Measurements from ENCODE around the gene ARAP1. TPM values are rescaled to one million over a fixed set of nuclear protein-coding genes. Genes with fewer than 3 reads are reported as not detected.

The ARAP1 gene
- total RNA-seq, 1 experiment from 2014 or later, result 151 TPM

GRCh38 chr11:72688486-72688885, 63.7 kb downstream of the ARAP1 start:
- CTCF ChIA-PET, result no interaction called here
- BruUV-seq (replicated peaks), result no TSS peak
- H3K4me3 ChIP-seq, result no peak overlapping the region
- intact Hi-C loops (cut with micrococcal nuclease; ENCODE audit: unreplicated experiment), result loop anchor here (10.0 kb wide), 1 partner anchor 696 kb away; no protein-coding TSS in a partner anchor
- H3K4me1 ChIP-seq (replicated peaks; ENCODE audit: insufficient read depth), result 0 out of 2 replicates have a peak, but pooled peaks cover 3% of the 10 kb centered on the region
- H3K9me3 ChIP-seq (ENCODE audit: insufficient read depth, low read depth), result no peaks in the 10 kb centered on the region
- no peaks in the 10 kb centered on the region for H3K79me2 ChIP-seq (ENCODE audit: low read depth)
- POLR2A ChIA-PET (ENCODE audit: unreplicated experiment), result no interaction called here
- no peak for DNase-seq
- TF ChIP-seq CTCF (conservative IDR thresholded peaks at IDR 0.05) (no peak), EZH2 (IDR thresholded peaks at IDR 0.05; ENCODE audit: low read depth) (no peak)
- no peak overlapping the region for H3K4me2 ChIP-seq
- no peak overlapping the region for H2AFZ ChIP-seq
- no peaks in the 10 kb centered on the region for H3K9me2 ChIP-seq (ENCODE audit: insufficient read depth)
- H3K27me3 ChIP-seq (ENCODE audit: insufficient read depth, low read depth), result no peaks in the 10 kb centered on the region
- peaks cover 6% of the 10 kb centered on the region; the same call in 1 of the 2 replicates for H3K36me3 ChIP-seq (ENCODE audit: low read depth)
- no peak overlapping the region for H3K27ac ChIP-seq
- H3F3A ChIP-seq (ENCODE audit: insufficient read depth, low read depth), result peaks cover 20% of the 10 kb centered on the region; the same call in 1 of the 2 replicates
- H4K20me1 ChIP-seq (ENCODE audit: insufficient read depth), result peaks cover 19% of the 10 kb centered on the region

- H3K9me2 ChIP-seq (ENCODE audit: insufficient read depth), result no peaks in the 10 kb centered on the region
- H4K20me1 ChIP-seq (ENCODE audit: insufficient read depth), result peaks cover 23% of the 10 kb centered on the region
- intact Hi-C loops (cut with micrococcal nuclease; ENCODE audit: unreplicated experiment), result loop anchor here (10.0 kb wide), 1 partner anchor 697 kb away; no protein-coding TSS in a partner anchor
- DNase-seq, result no peak
- peaks cover 20% of the 10 kb centered on the region; the same call in 1 of the 2 replicates for H3F3A ChIP-seq (ENCODE audit: insufficient read depth, low read depth)
- H3K79me2 ChIP-seq (ENCODE audit: low read depth), result no peaks in the 10 kb centered on the region
- ChIA-PET POLR2A (ENCODE audit: unreplicated experiment) (interaction anchor here (0.6 kb wide), 1 partner anchor 499 kb away, joined by 3 read pairs; no protein-coding TSS in a partner anchor), CTCF (interaction anchor here (0.6 kb wide), 1 partner anchor 331 kb away, joined by 3 read pairs; no protein-coding TSS in a partner anchor)
- H2AFZ ChIP-seq, result no peak overlapping the region
- TF ChIP-seq EZH2 (IDR thresholded peaks at IDR 0.05; ENCODE audit: low read depth), result no peak
- no peak for TF ChIP-seq CTCF (conservative IDR thresholded peaks at IDR 0.05)
- peaks cover under 1% of the 10 kb centered on the region; the same call in 1 of the 2 replicates for H3K36me3 ChIP-seq (ENCODE audit: low read depth)
- no TSS peak for BruUV-seq (replicated peaks)
- H3K27me3 ChIP-seq (ENCODE audit: insufficient read depth, low read depth), result no peaks in the 10 kb centered on the region
- no peaks in the 10 kb centered on the region for H3K9me3 ChIP-seq (ENCODE audit: insufficient read depth, low read depth)
- no peak overlapping the region for H3K27ac ChIP-seq
- 0 out of 2 replicates have a peak, but pooled peaks cover 3% of the 10 kb centered on the region for H3K4me1 ChIP-seq (replicated peaks; ENCODE audit: insufficient read depth)
- no peak overlapping the region for H3K4me2 ChIP-seq
- H3K4me3 ChIP-seq, result no peak overlapping the region
Observed at GRCh38 chr11:72687326-72687725, 64.9 kb downstream of the ARAP1 start.

GRCh38 chr11:72686639-72687220, 65.5 kb downstream of the ARAP1 start:
- CTCF ChIA-PET, result interaction anchor here (0.6 kb wide), 1 partner anchor 215 kb away, joined by 3 read pairs; no protein-coding TSS in a partner anchor
- no peak for TF ChIP-seq EZH2 (IDR thresholded peaks at IDR 0.05; ENCODE audit: low read depth)
- TF ChIP-seq CTCF (conservative IDR thresholded peaks at IDR 0.05), result no peak
- peaks cover 21% of the 10 kb centered on the region for H4K20me1 ChIP-seq (ENCODE audit: insufficient read depth)
- H3K4me3 ChIP-seq, result no peak overlapping the region
- no peaks in the 10 kb centered on the region for H3K9me2 ChIP-seq (ENCODE audit: insufficient read depth)
- BruUV-seq (replicated peaks), result no TSS peak
- POLR2A ChIA-PET (ENCODE audit: unreplicated experiment), result interaction anchor here (0.6 kb wide), 1 partner anchor 499 kb away, joined by 3 read pairs; no protein-coding TSS in a partner anchor
- DNase-seq, result no peak
- H3K27ac ChIP-seq, result no peak overlapping the region
- H3K9me3 ChIP-seq (ENCODE audit: insufficient read depth, low read depth), result no peaks in the 10 kb centered on the region
- H3K36me3 ChIP-seq (ENCODE audit: low read depth), result no peaks in the 10 kb centered on the region
- H2AFZ ChIP-seq, result no peak overlapping the region
- H3K27me3 ChIP-seq (ENCODE audit: insufficient read depth, low read depth), result no peaks in the 10 kb centered on the region
- intact Hi-C loops (cut with micrococcal nuclease; ENCODE audit: unreplicated experiment), result loop anchor here (10.0 kb wide), 1 partner anchor 698 kb away; no protein-coding TSS in a partner anchor
- H3F3A ChIP-seq (ENCODE audit: insufficient read depth, low read depth), result peaks cover 20% of the 10 kb centered on the region; the same call in 1 of the 2 replicates
- H3K4me2 ChIP-seq, result no peak overlapping the region
- no peaks in the 10 kb centered on the region for H3K79me2 ChIP-seq (ENCODE audit: low read depth)
- H3K4me1 ChIP-seq (replicated peaks; ENCODE audit: insufficient read depth), result 0 out of 2 replicates have a peak, but pooled peaks cover 3% of the 10 kb centered on the region
